IMR-90 (cell line): ENCODE results near the gene CEP72.

Experiments used
- MAFK ChIP-seq: IDR thresholded peaks from 2 replicates; pipeline ENCODE4 v1.6.1; 2012; ENCODE audit warnings: low read depth, low read length, improper control_type of control experiment
- POLR2A ChIP-seq: IDR thresholded peaks from 2 replicates; pipeline ENCODE4 v1.6.1; 2012; ENCODE audit warnings: mild to moderate bottlenecking, low read depth, low read length
- TF ChIP-seq, protein P1 (sequence below): conservative IDR thresholded peaks from 2 replicates; pipeline ENCODE4 v1.5.1; 2012; ENCODE audit warnings: mild to moderate bottlenecking, low read depth, low read length, improper control_type of control experiment

DNA sequence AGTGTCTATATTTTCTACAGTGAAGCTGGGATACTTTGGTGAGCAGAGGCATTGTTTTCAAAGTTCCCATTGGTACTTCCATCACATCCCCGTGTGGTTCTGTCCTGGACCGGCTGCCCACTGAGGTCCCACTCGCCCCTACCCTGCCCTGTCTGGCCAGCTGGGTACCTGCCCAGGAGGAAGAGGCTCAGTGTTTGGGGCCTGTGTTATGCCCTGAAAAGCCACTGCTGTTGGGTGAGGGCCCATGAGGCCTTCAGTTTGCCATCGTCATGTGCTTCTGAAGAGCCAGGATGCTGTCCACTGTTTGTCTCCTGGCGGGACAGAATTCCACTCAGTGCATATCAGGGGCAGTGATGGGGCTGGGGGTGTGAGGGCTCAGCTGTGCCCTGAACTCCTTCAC, 2.6 kb upstream of the CEP72 start:
- no peak for TF ChIP-seq POLR2A
- TF ChIP-seq, protein P1, sequence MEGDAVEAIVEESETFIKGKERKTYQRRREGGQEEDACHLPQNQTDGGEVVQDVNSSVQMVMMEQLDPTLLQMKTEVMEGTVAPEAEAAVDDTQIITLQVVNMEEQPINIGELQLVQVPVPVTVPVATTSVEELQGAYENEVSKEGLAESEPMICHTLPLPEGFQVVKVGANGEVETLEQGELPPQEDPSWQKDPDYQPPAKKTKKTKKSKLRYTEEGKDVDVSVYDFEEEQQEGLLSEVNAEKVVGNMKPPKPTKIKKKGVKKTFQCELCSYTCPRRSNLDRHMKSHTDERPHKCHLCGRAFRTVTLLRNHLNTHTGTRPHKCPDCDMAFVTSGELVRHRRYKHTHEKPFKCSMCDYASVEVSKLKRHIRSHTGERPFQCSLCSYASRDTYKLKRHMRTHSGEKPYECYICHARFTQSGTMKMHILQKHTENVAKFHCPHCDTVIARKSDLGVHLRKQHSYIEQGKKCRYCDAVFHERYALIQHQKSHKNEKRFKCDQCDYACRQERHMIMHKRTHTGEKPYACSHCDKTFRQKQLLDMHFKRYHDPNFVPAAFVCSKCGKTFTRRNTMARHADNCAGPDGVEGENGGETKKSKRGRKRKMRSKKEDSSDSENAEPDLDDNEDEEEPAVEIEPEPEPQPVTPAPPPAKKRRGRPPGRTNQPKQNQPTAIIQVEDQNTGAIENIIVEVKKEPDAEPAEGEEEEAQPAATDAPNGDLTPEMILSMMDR = no peak
- no peak for TF ChIP-seq MAFK
